ENCODE results near the gene MTA3. TPM values are rescaled to one million over a fixed set of nuclear protein-coding genes. Genes with fewer than 3 reads are reported as not detected.

The MTA3 gene
- total and polyA plus RNA-seq, 8 donors = 16.8 to 28.1 (median 21.6) TPM

GRCh38 chr2:42789751-42790150 lies 221.3 kb downstream of the MTA3 start:
- 84 to 92% methylated on average over 2 of the region's 2 CpGs for WGBS, 2 donors
- Histone ChIP-seq H3K4me1 (peaks cover 0 to 8% (median 0%) of the 10 kb centered on the region in 3 donors), H3K36me3 (no peaks in the 10 kb centered on the region), H3K4me3 (no peak overlapping the region), H3K27ac (no peak overlapping the region), H3K27me3 (no peaks in the 10 kb centered on the region), H3K9me3 (no peaks in the 10 kb centered on the region)
- FAIRE-seq (no peak), ATAC-seq (no peak), DNase-seq (no peak)
- intact Hi-C loops (cut with DNase I) = no loop called here
- no peak for TF ChIP-seq CTCF (IDR thresholded peaks at IDR 0.05)

GRCh38 chr2:42791606-42792005 lies 223.2 kb downstream of the MTA3 start:
- peaks cover 2 to 15% (median 8%) of the 10 kb centered on the region in 3 donors for H3K4me1 ChIP-seq
- intact Hi-C loops (cut with DNase I) = no loop called here
- TF ChIP-seq CTCF (IDR thresholded peaks at IDR 0.05) = no peak
- peak overlapping the region in 2 of 4 donors; percentile 89 to 96 for H3K27ac ChIP-seq
- peak overlapping the region in 3 of 4 donors; percentile 72 to 88 (median 74) for H3K4me3 ChIP-seq
- no peaks in the 10 kb centered on the region for H3K27me3 ChIP-seq
- no peaks in the 10 kb centered on the region for H3K9me3 ChIP-seq
- H3K36me3 ChIP-seq = no peaks in the 10 kb centered on the region
- DNase-seq (no peak), ATAC-seq (no peak), FAIRE-seq (no peak)
- WGBS, 2 donors = 61 to 88% methylated on average over 4 of the region's 4 CpGs

- WGBS, 2 donors = 4 to 5% methylated on average over 16 to 18 of the region's 18 CpGs
- peaks cover 2 to 15% (median 8%) of the 10 kb centered on the region in 3 donors for H3K4me1 ChIP-seq
- intact Hi-C loops (cut with DNase I) = no loop called here
- H3K27ac ChIP-seq = peak overlapping the region; percentile 88 to 96 (median 92)
- DNase-seq (no peak), ATAC-seq (peak; percentile 0 to 6 (median 4)), FAIRE-seq (no peak)
- H3K27me3 ChIP-seq = no peaks in the 10 kb centered on the region
- no peaks in the 10 kb centered on the region for H3K36me3 ChIP-seq
- peak overlapping the region; percentile 56 to 88 (median 73) for H3K4me3 ChIP-seq
- TF ChIP-seq CTCF (IDR thresholded peaks at IDR 0.05) = no peak
- no peaks in the 10 kb centered on the region for H3K9me3 ChIP-seq
Measured at GRCh38 chr2:42792087-42792582, 223.7 kb downstream of the MTA3 start.

GRCh38 chr2:42792583-42793333 lies 224.3 kb downstream of the MTA3 start, which contains the start of gene HAAO:
TSS of gene HAAO (minus strand) at chr2:42792583. CDS start at chr2:42792536, 47 bp downstream.
- WGBS, 2 donors = 0 to 1% methylated on average over 64 to 75 of the region's 75 CpGs
- Histone ChIP-seq H3K4me1 (peaks cover 2 to 15% (median 8%) of the 10 kb centered on the region in 3 donors), H3K4me3 (peak within 1 kb of the TSS; percentile 56 to 88 (median 73)), H3K27me3 (no peaks in the 10 kb centered on the region), H3K27ac (peak within 1 kb of the TSS; percentile 88 to 96 (median 92)), H3K36me3 (no peaks in the 10 kb centered on the region), H3K9me3 (no peaks in the 10 kb centered on the region)
- DNase-seq = peak; percentile 80 to 92 (median 88)
- intact Hi-C loops (cut with DNase I) = no loop called here
- no peak for TF ChIP-seq CTCF (IDR thresholded peaks at IDR 0.05)
- FAIRE-seq = no peak
- peak; percentile 80 to 84 (median 82) for ATAC-seq
